DOHH2 (cell line): Measurements from ENCODE around the gene TMEM151B.

Experiments used
- H3F3A ChIP-seq: fragments of 200-600 bp; sonication (generic), shearing (Covaris generic); 2 replicates; pipeline ENCODE4 v1.6.0; 2016; ENCODE audit warnings: antibody characterized with exemption, mild to moderate bottlenecking; ENCODE audit not compliant: control insufficient read depth, insufficient read depth
- H3K27ac ChIP-seq: fragments of 200-600 bp; sonication (generic); 2 replicates; pipeline ENCODE4 v1.5.1; 2014; ENCODE audit warnings: low read depth, mild to moderate bottlenecking, low read length, moderate library complexity
- H3K27me3 ChIP-seq: fragments of 200-600 bp; sonication (generic); 2 replicates; pipeline ENCODE4 v1.6.1; 2014; ENCODE audit warnings: mild to moderate bottlenecking, low read length, mixed read lengths; ENCODE audit not compliant: control insufficient read depth
- H3K36me3 ChIP-seq: fragments of 200-600 bp; sonication (generic); 2 replicates; pipeline ENCODE4 v1.6.1; 2014; ENCODE audit warnings: mild to moderate bottlenecking, low read length, moderate library complexity, mixed read lengths; ENCODE audit not compliant: control insufficient read depth
- H3K4me1 ChIP-seq: fragments of 200-600 bp; sonication (generic); 2 replicates; pipeline ENCODE4 v1.6.1; 2014; ENCODE audit warnings: mild to moderate bottlenecking, low read length, mixed read lengths; ENCODE audit not compliant: control insufficient read depth
- H3K4me2 ChIP-seq: fragments of 200-600 bp; sonication (generic); 2 replicates; pipeline ENCODE4 v1.6.0; 2014; ENCODE audit warnings: mild to moderate bottlenecking, low read length, moderate library complexity
- H3K4me3 ChIP-seq: fragments of 200-600 bp; sonication (generic); 2 replicates; pipeline ENCODE4 v1.5.1; 2014; ENCODE audit warnings: mild to moderate bottlenecking, low read length, mixed read lengths
- H3K79me2 ChIP-seq: fragments of 200-600 bp; sonication (generic); 2 replicates; pipeline ENCODE4 v1.6.1; 2014; ENCODE audit warnings: mild to moderate bottlenecking, low read length, mixed read lengths; ENCODE audit not compliant: control insufficient read depth
- H3K9me2 ChIP-seq: fragments of 200-600 bp; sonication (generic); replicated peaks from 2 replicates; pipeline ENCODE4 v1.6.1; 2014; ENCODE audit warnings: mild to moderate bottlenecking, low read length, mixed read lengths; ENCODE audit not compliant: control insufficient read depth
- H3K9me3 ChIP-seq: fragments of 200-600 bp; sonication (generic); 2 replicates; pipeline ENCODE4 v1.6.1; 2014; ENCODE audit warnings: antibody characterized with exemption, low read length, mixed read lengths; ENCODE audit not compliant: control insufficient read depth, insufficient read depth
- H4K20me1 ChIP-seq: fragments of 200-600 bp; sonication (generic); 2 replicates; pipeline ENCODE4 v1.6.0; 2014; ENCODE audit warnings: low read depth, mild to moderate bottlenecking, antibody characterized with exemption, low read length, moderate library complexity; ENCODE audit not compliant: control insufficient read depth, insufficient read depth
- CTCF ChIP-seq: fragments of 200-600 bp; sonication (generic); IDR thresholded peaks from one replicate; pipeline ENCODE4 v1.5.1; 2014; ENCODE audit warnings: antibody characterized with exemption, mild to moderate bottlenecking, low read depth, low read length; ENCODE audit not compliant: poor library complexity, severe bottlenecking
- EZH2phosphoT487 ChIP-seq: fragments of 200-600 bp; sonication (generic); IDR thresholded peaks from 2 replicates; pipeline ENCODE4 v1.6.1; 2017; ENCODE audit warnings: borderline replicate concordance, mild to moderate bottlenecking, antibody characterized with exemption, low read length, moderate library complexity, mixed read lengths

Gene TMEM151B

GRCh38 chr6:44276667-44277640 lies 6.7 kb downstream of the TMEM151B start:
- no peaks in the 10 kb centered on the region for H3K36me3 ChIP-seq
- H3K79me2 ChIP-seq, result no peaks in the 10 kb centered on the region
- no peak overlapping the region for H3K4me2 ChIP-seq
- H3K9me2 ChIP-seq, result no peaks in the 10 kb centered on the region
- TF ChIP-seq EZH2phosphoT487 (no peak), CTCF (no peak)
- no peak overlapping the region for H3K4me3 ChIP-seq
- peaks cover 39% of the 10 kb centered on the region for H3K27me3 ChIP-seq
- no peak overlapping the region for H3K27ac ChIP-seq
- H3K9me3 ChIP-seq, result no peaks in the 10 kb centered on the region
- no peaks in the 10 kb centered on the region for H3K4me1 ChIP-seq
- no peaks in the 10 kb centered on the region for H3F3A ChIP-seq
- H4K20me1 ChIP-seq, result no peaks in the 10 kb centered on the region

- H3K79me2 ChIP-seq, result no peaks in the 10 kb centered on the region
- H4K20me1 ChIP-seq, result no peaks in the 10 kb centered on the region
- peaks cover 31% of the 10 kb centered on the region for H3K27me3 ChIP-seq
- H3K36me3 ChIP-seq, result no peaks in the 10 kb centered on the region
- TF ChIP-seq EZH2phosphoT487, result no peak
- TF ChIP-seq CTCF, result no peak
- H3K9me3 ChIP-seq, result no peaks in the 10 kb centered on the region
- H3K4me1 ChIP-seq, result no peaks in the 10 kb centered on the region
- no peaks in the 10 kb centered on the region for H3F3A ChIP-seq
- H3K9me2 ChIP-seq, result no peaks in the 10 kb centered on the region
- no peak overlapping the region for H3K27ac ChIP-seq
- no peak overlapping the region for H3K4me3 ChIP-seq
- H3K4me2 ChIP-seq, result no peak overlapping the region
Observed at GRCh38 chr6:44277763-44278162, 7.5 kb downstream of the TMEM151B start.

- H3K4me2 ChIP-seq, result no peak overlapping the region
- peaks cover 26% of the 10 kb centered on the region for H3K27me3 ChIP-seq
- TF ChIP-seq CTCF (no peak), EZH2phosphoT487 (no peak)
- H3K9me3 ChIP-seq, result no peaks in the 10 kb centered on the region
- no peaks in the 10 kb centered on the region for H3F3A ChIP-seq
- no peak overlapping the region for H3K4me3 ChIP-seq
- H3K4me1 ChIP-seq, result no peaks in the 10 kb centered on the region
- H3K9me2 ChIP-seq, result no peaks in the 10 kb centered on the region
- no peaks in the 10 kb centered on the region for H4K20me1 ChIP-seq
- H3K36me3 ChIP-seq, result no peaks in the 10 kb centered on the region
- H3K27ac ChIP-seq, result no peak overlapping the region
- no peaks in the 10 kb centered on the region for H3K79me2 ChIP-seq
Observed at GRCh38 chr6:44278315-44278714, 8.1 kb downstream of the TMEM151B start.
